Measurements from ENCODE around the gene KCNH1. TPM values are rescaled to one million over a fixed set of nuclear protein-coding genes. Genes with fewer than 3 reads are reported as not detected.
A peak's percentile ranks its signal among the peaks of the same experiment; 100 is the strongest.

Gene KCNH1
- polyA plus RNA-seq, 2 of the 4 experiments (the other 2 are of a cell fraction), result 5.1 to 7.9 TPM

GRCh38 chr1:211133836-211134669 is at the start of gene KCNH1 (continued):
- TF ChIP-seq BCL3 (IDR thresholded peaks at IDR 0.05), result no peak; the same call in 2 of the 3 replicates
- TF ChIP-seq EHF (CRISPR knock-in tag; IDR thresholded peaks at IDR 0.05), result no peak
- TF ChIP-seq POLR2AphosphoS2 (conservative IDR thresholded peaks at IDR 0.05; ENCODE audit: low read length), result no peak
- no peak for TF ChIP-seq HOXA7 (CRISPR knock-in tag; IDR thresholded peaks at IDR 0.05)
- peak; percentile 62 to 71; a peak in 2 of 5 replicates for TF ChIP-seq JUN (IDR thresholded peaks at IDR 0.05)
- TF ChIP-seq TFCP2L1 (CRISPR knock-in tag; IDR thresholded peaks at IDR 0.05), result 0 out of 2 replicates have a peak, but pooled peaks have one; percentile 27
- no peak for TF ChIP-seq JUNB (IDR thresholded peaks at IDR 0.05)
- TF ChIP-seq HOXB5 (CRISPR knock-in tag; IDR thresholded peaks at IDR 0.05), result no peak
- TF ChIP-seq EHMT2 (IDR thresholded peaks at IDR 0.05; ENCODE audit: low read depth), result no peak
- TF ChIP-seq CEBPB (IDR thresholded peaks at IDR 0.05), result no peak
- TF ChIP-seq ZSCAN20 (CRISPR knock-in tag; IDR thresholded peaks at IDR 0.05), result no peak
- TF ChIP-seq ELK1 (IDR thresholded peaks at IDR 0.05; ENCODE audit: low read depth, low read length), result no peak
- TF ChIP-seq, protein P1, sequence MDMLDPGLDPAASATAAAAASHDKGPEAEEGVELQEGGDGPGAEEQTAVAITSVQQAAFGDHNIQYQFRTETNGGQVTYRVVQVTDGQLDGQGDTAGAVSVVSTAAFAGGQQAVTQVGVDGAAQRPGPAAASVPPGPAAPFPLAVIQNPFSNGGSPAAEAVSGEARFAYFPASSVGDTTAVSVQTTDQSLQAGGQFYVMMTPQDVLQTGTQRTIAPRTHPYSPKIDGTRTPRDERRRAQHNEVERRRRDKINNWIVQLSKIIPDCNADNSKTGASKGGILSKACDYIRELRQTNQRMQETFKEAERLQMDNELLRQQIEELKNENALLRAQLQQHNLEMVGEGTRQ (IDR thresholded peaks at IDR 0.05), result no peak
- TF ChIP-seq HDAC2 (IDR thresholded peaks at IDR 0.05), result no peak
- TF ChIP-seq NR3C1 (IDR thresholded peaks at IDR 0.05), result no peak
- no peak for TF ChIP-seq CHD4 (IDR thresholded peaks at IDR 0.05; ENCODE audit: borderline replicate concordance)
- TF ChIP-seq MAFK (IDR thresholded peaks at IDR 0.05; ENCODE audit: partially characterized antibody), result no peak
- TF ChIP-seq, protein P2, sequence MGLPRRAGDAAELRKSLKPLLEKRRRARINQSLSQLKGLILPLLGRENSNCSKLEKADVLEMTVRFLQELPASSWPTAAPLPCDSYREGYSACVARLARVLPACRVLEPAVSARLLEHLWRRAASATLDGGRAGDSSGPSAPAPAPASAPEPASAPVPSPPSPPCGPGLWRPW (IDR thresholded peaks at IDR 0.05), result no peak
- peak; percentile 100 for TF ChIP-seq CTCF (IDR thresholded peaks at IDR 0.05)
- TF ChIP-seq MYC (IDR thresholded peaks at IDR 0.05; ENCODE audit: borderline replicate concordance, low read length), result peak; percentile 54; the same call in 1 of the 2 replicates
- no peak for TF ChIP-seq HEYL (CRISPR knock-in tag; IDR thresholded peaks at IDR 0.05)
- TF ChIP-seq, protein P3, sequence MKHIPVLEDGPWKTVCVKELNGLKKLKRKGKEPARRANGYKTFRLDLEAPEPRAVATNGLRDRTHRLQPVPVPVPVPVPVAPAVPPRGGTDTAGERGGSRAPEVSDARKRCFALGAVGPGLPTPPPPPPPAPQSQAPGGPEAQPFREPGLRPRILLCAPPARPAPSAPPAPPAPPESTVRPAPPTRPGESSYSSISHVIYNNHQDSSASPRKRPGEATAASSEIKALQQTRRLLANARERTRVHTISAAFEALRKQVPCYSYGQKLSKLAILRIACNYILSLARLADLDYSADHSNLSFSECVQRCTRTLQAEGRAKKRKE (CRISPR knock-in tag; IDR thresholded peaks at IDR 0.05; ENCODE audit: low read depth), result 0 out of 2 replicates have a peak, but pooled peaks have one; percentile 40
- TF ChIP-seq RAD21 (conservative IDR thresholded peaks at IDR 0.05 in 1 of 2, IDR thresholded peaks at IDR 0.05 in 1 of 2), result peak; percentile 96 to 100

Data from A549 (cell line).